Retina (tissue), 1 donor: ENCODE measurements around the gene NBL1.

Experiments
- DNase-seq: peaks from one replicate; pipeline ENCODE4 v3.0.0-alpha.2; 2016

NBL1 gene

GRCh38 chr1:19705464-19705863 lies 61.4 kb downstream of the NBL1 start:
- DNase-seq, result no peak

GRCh38 chr1:19706136-19706535 lies 62.0 kb downstream of the NBL1 start:
- DNase-seq, result no peak
